HG02759 (cell line): ENCODE measurements around the gene VASN.
"Not testable (repeated sequence)": the region's sequence is repeated elsewhere in the genome, so short reads cannot be mapped to it uniquely, and the experiment has no call there.

Experiments
- ATAC-seq: cut with Tn5 transposase; IDR thresholded peaks from one replicate; pipeline ENCODE4 v1.9.1; 2021; ENCODE audit warnings: mild to moderate bottlenecking, moderate library complexity; ENCODE audit not compliant: unreplicated experiment

VASN gene

DNA sequence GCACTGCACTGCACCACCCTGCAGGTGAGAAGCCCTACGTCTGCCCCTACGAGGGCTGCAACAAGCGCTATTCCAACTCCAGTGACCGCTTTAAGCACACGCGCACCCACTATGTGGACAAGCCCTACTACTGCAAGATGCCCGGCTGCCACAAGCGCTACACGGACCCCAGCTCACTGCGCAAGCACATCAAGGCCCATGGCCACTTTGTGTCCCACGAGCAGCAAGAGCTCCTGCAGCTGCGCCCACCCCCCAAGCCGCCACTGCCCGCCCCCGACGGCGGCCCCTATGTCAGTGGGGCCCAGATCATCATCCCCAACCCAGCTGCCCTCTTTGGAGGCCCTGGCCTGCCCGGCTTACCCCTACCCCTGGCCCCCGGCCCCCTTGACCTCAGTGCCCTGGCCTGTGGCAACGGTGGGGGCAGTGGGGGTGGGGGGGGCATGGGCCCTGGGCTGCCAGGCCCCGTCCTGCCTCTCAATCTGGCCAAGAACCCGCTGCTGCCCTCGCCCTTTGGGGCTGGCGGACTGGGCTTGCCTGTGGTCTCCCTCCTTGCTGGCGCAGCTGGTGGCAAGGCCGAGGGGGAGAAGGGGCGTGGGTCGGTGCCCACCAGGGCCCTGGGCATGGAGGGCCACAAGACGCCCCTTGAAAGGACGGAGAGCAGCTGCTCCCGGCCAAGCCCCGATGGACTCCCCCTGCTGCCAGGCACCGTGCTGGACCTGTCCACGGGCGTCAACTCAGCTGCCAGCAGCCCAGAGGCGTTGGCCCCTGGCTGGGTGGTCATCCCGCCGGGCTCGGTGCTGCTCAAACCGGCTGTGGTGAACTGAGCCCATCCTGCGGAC lies 34.7 kb upstream of the VASN start:
- ATAC-seq = no peak

- no peak for ATAC-seq
Measured at GRCh38 chr16:4337540-4338088, 34.0 kb upstream of the VASN start.

- ATAC-seq = no peak
Measured at GRCh38 chr16:4338125-4338582, 33.5 kb upstream of the VASN start.

DNA sequence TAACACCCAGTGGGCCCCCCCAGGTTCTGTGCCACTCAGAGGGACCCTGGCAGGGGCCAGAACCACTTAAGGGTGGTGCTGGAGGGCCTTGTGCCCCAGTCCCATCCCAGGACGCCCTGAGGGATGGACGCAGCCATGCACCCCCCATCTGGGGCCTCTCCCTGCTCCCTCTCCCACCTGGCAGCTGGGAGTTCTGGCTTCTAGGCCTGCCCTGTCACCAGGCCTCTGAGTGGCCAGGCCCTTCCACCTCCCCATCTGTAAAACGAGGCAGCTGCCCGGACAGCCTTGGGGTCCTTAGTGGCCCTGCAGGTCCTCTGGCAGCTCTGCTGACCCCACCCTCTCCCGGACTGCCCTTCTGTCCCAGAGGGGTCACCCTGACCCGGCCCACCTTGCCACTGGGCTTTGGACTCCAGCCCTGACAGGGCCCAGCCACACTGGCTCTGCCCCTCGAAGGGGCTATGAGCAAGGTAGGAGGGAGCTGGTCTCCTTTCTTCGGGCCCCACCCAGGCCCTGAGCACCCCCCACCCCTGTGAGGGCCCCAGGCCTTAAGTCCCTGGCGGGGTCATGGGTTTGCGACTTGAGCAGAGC lies 32.8 kb upstream of the VASN start:
- no peak for ATAC-seq

DNA sequence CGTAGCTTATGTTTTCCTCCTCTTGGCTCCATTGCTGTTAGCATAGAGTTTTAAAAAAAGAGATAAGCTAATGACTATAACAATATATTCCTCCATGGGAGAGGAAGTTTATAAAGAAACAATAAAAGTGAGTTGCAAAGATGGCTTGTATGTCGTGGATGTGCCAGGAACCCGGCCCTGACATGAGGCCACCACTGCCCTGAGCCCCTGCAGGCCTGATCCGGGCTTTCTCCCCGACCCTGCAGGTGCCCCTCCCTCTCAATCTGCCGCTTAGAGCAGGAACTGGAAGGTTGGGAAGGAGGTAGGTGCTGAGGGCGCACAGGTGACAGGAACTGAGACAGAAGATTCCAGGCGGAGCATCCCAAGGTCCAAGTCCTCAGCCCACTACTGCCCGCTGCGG lies 32.2 kb upstream of the VASN start:
- no peak for ATAC-seq

GRCh38 chr16:4339909-4340308 lies 31.7 kb upstream of the VASN start:
- ATAC-seq = no peak

- ATAC-seq = no peak
Measured at GRCh38 chr16:4340443-4340842, 31.2 kb upstream of the VASN start.

GRCh38 chr16:4341250-4341649 lies 30.4 kb upstream of the VASN start:
- no peak for ATAC-seq

GRCh38 chr16:4342866-4343744 lies 28.5 kb upstream of the VASN start:
- no peak for ATAC-seq

DNA sequence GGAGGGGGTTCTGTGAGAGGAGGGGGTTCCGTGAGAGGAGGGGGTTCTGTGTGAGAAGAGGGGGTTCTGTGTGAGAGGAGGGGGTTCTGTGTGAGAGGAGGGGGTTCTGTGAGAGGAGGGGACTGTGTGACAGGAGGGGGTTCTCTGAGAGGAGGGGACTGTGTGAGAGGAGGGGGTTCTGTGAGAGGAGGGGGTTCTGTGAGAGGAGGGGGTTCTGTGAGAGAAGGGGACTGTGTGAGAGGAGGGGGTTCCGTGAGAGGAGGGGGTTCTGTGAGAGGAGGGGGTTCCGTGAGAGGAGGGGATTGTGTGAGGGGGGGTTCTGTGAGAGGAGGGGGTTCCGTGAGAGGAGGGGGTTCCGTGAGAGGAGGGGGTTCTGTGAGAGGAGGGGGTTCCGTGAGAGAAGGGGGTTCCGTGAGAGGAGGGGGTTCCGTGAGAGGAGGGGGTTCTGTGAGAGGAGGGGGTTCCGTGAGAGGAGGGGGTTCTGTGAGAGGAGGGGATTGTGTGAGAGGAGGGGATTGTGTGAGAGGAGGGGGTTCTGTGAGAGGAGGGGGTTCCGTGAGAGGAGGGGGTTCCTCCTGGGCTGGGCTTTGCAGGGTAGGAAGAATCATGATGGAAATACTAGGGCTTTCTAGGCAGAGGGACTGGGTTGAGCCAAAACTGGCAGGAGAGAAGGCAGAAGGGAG lies 27.2 kb upstream of the VASN start:
- not testable (repeated sequence) for ATAC-seq

GRCh38 chr16:4344983-4345835 lies 26.4 kb upstream of the VASN start:
- ATAC-seq = no peak

- no peak for ATAC-seq
Measured at GRCh38 chr16:4345836-4346781, 25.5 kb upstream of the VASN start.

- no peak for ATAC-seq
Measured at GRCh38 chr16:4347010-4347409, 24.6 kb upstream of the VASN start.

- no peak for ATAC-seq
Measured at GRCh38 chr16:4347765-4348509, 23.7 kb upstream of the VASN start.

DNA sequence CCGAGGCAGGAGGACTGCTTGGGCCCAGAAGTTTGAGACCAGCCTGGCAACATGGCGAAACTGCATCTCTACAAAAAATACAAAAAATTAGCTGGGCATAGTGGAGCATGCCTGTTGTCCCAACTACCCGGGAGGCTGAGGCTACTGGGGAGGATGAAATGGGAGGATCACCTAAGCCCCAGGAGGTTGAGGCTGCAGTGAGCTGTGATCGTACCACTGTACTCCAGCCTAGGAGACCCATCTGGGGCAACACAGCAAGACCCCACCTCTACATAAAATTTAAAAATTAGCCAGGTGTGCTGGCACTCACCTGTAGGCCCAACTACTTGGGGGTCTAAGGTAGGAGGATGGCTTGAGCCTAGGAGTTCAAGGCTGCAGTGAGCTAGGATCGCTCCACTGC lies 22.3 kb upstream of the VASN start:
- no peak for ATAC-seq

- peak; percentile 1 for ATAC-seq
Measured at GRCh38 chr16:4350365-4350786, 21.3 kb upstream of the VASN start.

- ATAC-seq = peak; percentile 94
Measured at GRCh38 chr16:4350787-4351659, 20.6 kb upstream of the VASN start, which contains the start of gene PAM16. PAM16 (minus strand) TSS chr16:4351321; CDS start chr16:4351234, 87 bp downstream.
